A549 (cell line): ENCODE measurements around the gene MAP3K12.

Experiments used
- JUNB ChIP-seq: fragments of >200 bp; sonication (Bioruptor Twin); formaldehyde crosslinking; IDR thresholded peaks from 2 replicates; pipeline ENCODE4 v1.6.1; 2016
- KDM1A ChIP-seq: fragments of 200-600 bp; sonication (generic); IDR thresholded peaks from 2 replicates; pipeline ENCODE4 v1.6.1; 2016; ENCODE audit warnings: low read depth, mild to moderate bottlenecking
- MAX ChIP-seq: IDR thresholded peaks from 2 replicates; pipeline ENCODE4 v1.6.1; 2012
- TF ChIP-seq, protein P1 (sequence below): fragments of >200 bp; sonication (Bioruptor Twin); formaldehyde crosslinking; IDR thresholded peaks from 3 replicates; pipeline ENCODE4 v1.5.1; 2016

GRCh38 chr12:53484686-53485575, 14.3 kb downstream of the MAP3K12 start:
- TF ChIP-seq, protein P1, sequence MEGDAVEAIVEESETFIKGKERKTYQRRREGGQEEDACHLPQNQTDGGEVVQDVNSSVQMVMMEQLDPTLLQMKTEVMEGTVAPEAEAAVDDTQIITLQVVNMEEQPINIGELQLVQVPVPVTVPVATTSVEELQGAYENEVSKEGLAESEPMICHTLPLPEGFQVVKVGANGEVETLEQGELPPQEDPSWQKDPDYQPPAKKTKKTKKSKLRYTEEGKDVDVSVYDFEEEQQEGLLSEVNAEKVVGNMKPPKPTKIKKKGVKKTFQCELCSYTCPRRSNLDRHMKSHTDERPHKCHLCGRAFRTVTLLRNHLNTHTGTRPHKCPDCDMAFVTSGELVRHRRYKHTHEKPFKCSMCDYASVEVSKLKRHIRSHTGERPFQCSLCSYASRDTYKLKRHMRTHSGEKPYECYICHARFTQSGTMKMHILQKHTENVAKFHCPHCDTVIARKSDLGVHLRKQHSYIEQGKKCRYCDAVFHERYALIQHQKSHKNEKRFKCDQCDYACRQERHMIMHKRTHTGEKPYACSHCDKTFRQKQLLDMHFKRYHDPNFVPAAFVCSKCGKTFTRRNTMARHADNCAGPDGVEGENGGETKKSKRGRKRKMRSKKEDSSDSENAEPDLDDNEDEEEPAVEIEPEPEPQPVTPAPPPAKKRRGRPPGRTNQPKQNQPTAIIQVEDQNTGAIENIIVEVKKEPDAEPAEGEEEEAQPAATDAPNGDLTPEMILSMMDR, result no peak
- no peak for TF ChIP-seq KDM1A
- no peak for TF ChIP-seq JUNB
- no peak for TF ChIP-seq MAX
